NB4 (cell line): ENCODE results near the gene C15orf39.
"Not testable (repeated sequence)": the region's sequence is repeated elsewhere in the genome, so short reads cannot be mapped to it uniquely, and the experiment has no call there.

Experiments
- POLR2A ChIP-seq: IDR thresholded peaks from 2 replicates; pipeline ENCODE4 v1.6.1; 2011; ENCODE audit warnings: mild to moderate bottlenecking; ENCODE audit not compliant: insufficient read length; ENCODE audit errors: extremely low read depth
- TF ChIP-seq, protein P1 (sequence below): IDR thresholded peaks from one replicate; pipeline ENCODE4 v1.5.1; 2012; ENCODE audit warnings: low read depth, low read length
- TF ChIP-seq, protein P2 (sequence below): IDR thresholded peaks from 2 replicates; pipeline ENCODE4 v1.6.1; 2011; ENCODE audit warnings: low read depth, low read length

DNA sequence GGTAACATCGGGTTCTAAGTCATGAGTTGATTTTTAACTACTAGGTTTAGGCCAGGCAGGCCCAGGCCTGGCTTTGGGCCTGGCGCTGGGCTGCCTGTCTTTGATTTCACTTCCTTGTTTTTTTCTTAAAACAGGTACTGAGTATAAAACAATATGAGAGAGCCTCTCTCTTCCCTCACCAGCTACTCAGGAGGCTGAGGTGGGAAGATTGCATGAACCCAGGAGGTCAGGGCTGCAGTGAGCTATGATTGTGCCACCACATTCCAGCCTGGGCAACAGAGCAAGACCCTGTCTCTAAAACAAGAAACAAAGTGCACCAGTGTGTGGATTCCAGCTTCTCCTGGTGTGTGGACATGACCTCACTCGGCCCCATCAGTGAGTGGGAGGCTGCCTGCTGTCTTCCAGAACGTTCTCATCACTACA is 17.8 kb downstream of the C15orf39 start:
- TF ChIP-seq, protein P1, sequence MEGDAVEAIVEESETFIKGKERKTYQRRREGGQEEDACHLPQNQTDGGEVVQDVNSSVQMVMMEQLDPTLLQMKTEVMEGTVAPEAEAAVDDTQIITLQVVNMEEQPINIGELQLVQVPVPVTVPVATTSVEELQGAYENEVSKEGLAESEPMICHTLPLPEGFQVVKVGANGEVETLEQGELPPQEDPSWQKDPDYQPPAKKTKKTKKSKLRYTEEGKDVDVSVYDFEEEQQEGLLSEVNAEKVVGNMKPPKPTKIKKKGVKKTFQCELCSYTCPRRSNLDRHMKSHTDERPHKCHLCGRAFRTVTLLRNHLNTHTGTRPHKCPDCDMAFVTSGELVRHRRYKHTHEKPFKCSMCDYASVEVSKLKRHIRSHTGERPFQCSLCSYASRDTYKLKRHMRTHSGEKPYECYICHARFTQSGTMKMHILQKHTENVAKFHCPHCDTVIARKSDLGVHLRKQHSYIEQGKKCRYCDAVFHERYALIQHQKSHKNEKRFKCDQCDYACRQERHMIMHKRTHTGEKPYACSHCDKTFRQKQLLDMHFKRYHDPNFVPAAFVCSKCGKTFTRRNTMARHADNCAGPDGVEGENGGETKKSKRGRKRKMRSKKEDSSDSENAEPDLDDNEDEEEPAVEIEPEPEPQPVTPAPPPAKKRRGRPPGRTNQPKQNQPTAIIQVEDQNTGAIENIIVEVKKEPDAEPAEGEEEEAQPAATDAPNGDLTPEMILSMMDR: not testable (repeated sequence)
- TF ChIP-seq POLR2A: not testable (repeated sequence)
- TF ChIP-seq, protein P2, sequence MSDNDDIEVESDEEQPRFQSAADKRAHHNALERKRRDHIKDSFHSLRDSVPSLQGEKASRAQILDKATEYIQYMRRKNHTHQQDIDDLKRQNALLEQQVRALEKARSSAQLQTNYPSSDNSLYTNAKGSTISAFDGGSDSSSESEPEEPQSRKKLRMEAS: not testable (repeated sequence)
